Measurements from ENCODE around the gene GRIK4.

GRCh38 chr11:120649316-120649715 lies 137.8 kb downstream of the GRIK4 start:
- TF ChIP-seq FOXP2 (optimal IDR thresholded peaks at IDR 0.05; ENCODE audit: borderline replicate concordance, extremely low read depth, extremely low read length, insufficient read depth) (no peak), TAF1 (IDR thresholded peaks at IDR 0.05; ENCODE audit: borderline replicate concordance, insufficient read depth, low read length) (no peak)

Measured in PFSK-1 (cell line).